ENCODE results near the gene WNT5B. TPM values are rescaled to one million over a fixed set of nuclear protein-coding genes. Genes with fewer than 3 reads are reported as not detected.

The WNT5B gene
- total RNA-seq, 1 donor from 2014 or later: 2.3 TPM

- Histone ChIP-seq H3K4me1 (peaks cover 7% of the 10 kb centered on the region), H3K4me3 (no peak overlapping the region), H3K27me3 (no peaks in the 10 kb centered on the region), H3K36me3 (no peaks in the 10 kb centered on the region), H3K9me3 (no peaks in the 10 kb centered on the region), H3K27ac (no peak overlapping the region)
- no peak for DNase-seq
- ATAC-seq: no peak
- intact Hi-C loops (cut with DNase I): no loop called here
- no peak for TF ChIP-seq CTCF (IDR thresholded peaks at IDR 0.05)
Measured at GRCh38 chr12:1622406-1622805, 6.6 kb upstream of the WNT5B start.

DNA sequence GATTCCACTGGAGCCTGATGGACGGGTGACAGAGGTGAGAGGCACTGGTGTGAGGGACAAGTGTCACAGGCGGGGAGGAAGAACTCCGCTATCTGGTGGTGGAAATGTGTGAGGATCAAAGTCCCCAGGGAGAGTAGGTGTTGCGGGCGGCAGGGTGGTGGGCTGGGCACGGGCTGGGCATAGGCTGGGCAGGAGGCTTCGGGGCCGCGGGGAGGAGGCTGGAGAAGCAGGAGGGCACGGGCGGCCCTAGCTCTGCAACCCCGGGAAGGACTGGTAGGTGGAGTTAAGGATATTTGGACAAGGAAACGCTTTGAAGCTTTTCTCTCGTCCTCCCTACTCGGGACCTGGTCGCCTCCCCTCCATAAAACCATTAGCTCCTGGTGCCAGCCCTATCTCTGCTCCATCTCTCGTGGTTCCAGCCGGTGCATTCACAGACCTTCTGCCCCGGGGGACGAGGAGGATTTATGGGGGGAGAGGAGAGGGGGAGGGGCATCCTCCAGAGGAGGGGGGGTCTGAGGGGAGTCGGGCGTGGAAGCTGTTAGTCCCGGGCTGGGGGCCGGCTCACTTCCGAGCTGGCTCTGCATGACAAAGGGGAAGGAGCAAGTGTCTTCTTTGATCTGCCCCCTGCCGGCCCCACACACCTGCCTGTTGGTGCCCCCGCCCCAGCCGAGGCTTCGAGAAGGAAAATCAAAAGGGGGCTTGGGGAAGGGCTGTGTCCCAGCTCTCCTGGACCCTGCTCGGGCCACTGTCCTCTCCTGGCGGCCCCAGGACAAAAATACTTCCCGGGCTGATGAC is 504 bp downstream of the WNT5B start:
- no peak for DNase-seq
- peak; percentile 2 for ATAC-seq
- H3K9me3 ChIP-seq: no peaks in the 10 kb centered on the region
- peak overlapping the region; percentile 51 for H3K4me3 ChIP-seq
- peaks cover 7% of the 10 kb centered on the region for H3K27me3 ChIP-seq
- H3K27ac ChIP-seq: no peak overlapping the region
- TF ChIP-seq CTCF (IDR thresholded peaks at IDR 0.05): no peak
- no peaks in the 10 kb centered on the region for H3K36me3 ChIP-seq
- intact Hi-C loops (cut with DNase I): loop anchor here (10.0 kb wide), 1 partner anchor 305 kb away; no protein-coding TSS in a partner anchor
- H3K4me1 ChIP-seq: peaks cover 20% of the 10 kb centered on the region

- DNase-seq (peak; percentile 73), ATAC-seq (peak; percentile 57)
- H3K4me1 ChIP-seq: peaks cover 18% of the 10 kb centered on the region
- peak overlapping the region; percentile 51 for H3K4me3 ChIP-seq
- no peaks in the 10 kb centered on the region for H3K36me3 ChIP-seq
- intact Hi-C loops (cut with DNase I): loop anchor here (10.0 kb wide), 1 partner anchor 305 kb away; no protein-coding TSS in a partner anchor
- peaks cover 7% of the 10 kb centered on the region for H3K27me3 ChIP-seq
- peak; percentile 5 for TF ChIP-seq CTCF (IDR thresholded peaks at IDR 0.05)
- no peaks in the 10 kb centered on the region for H3K9me3 ChIP-seq
- no peak overlapping the region for H3K27ac ChIP-seq
Measured at GRCh38 chr12:1630133-1630826, 1.2 kb downstream of the WNT5B start.

DNA sequence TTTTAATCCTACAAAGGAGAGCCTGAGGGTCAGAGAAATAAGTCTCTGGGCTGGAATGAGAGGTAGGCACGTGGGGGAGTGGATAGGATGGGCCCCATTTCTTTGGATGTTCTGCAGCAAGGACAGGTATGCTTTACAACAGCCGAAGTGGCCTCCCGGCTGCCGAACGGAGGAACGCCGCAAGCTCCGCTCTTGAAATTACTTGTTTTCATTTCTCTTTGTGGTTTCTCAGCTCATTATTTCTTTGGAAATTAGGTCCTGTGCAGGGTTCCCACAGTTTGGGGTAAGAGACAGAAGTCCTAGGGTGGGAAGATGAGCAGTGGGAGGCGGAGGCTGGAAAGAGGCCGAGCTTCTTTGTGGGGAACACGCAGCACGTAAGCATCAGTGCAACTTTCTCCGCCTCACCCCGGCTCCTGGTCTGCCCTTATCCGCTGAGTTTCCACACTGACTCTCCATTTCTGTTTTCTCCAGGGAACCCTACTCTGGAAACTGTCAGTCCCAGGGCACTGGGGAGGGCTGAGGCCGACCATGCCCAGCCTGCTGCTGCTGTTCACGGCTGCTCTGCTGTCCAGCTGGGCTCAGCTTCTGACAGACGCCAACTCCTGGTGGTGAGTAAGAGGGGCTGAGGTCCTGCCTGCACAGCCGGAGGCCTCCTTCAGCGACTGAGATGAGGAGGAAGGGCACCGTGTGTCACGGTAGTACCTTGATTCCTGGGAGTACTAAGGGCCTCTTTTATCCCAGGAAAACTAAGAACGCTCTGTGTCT is 2.0 kb downstream of the WNT5B start:
- TF ChIP-seq CTCF (IDR thresholded peaks at IDR 0.05): no peak
- H3K9me3 ChIP-seq: no peaks in the 10 kb centered on the region
- DNase-seq: no peak
- H3K27ac ChIP-seq: no peak overlapping the region
- H3K27me3 ChIP-seq: peaks cover 7% of the 10 kb centered on the region
- peak overlapping the region; percentile 51 for H3K4me3 ChIP-seq
- ATAC-seq: no peak
- intact Hi-C loops (cut with DNase I): loop anchor here (10.0 kb wide), 1 partner anchor 304 kb away; no protein-coding TSS in a partner anchor
- H3K4me1 ChIP-seq: peaks cover 13% of the 10 kb centered on the region
- H3K36me3 ChIP-seq: no peaks in the 10 kb centered on the region

DNA sequence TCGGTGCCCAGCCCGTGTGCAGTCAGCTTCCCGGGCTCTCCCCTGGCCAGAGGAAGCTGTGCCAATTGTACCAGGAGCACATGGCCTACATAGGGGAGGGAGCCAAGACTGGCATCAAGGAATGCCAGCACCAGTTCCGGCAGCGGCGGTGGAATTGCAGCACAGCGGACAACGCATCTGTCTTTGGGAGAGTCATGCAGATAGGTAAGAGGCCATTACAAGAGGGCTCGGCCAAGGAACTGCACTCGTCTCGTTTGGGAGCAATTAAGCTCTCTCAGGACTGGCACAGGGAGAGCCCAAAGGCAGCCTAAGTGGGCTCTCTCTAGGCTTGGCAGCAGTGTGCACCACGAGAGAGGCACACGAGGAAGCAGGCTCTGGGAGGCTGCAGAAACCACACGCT is 3.7 kb downstream of the WNT5B start:
- peaks cover 7% of the 10 kb centered on the region for H3K27me3 ChIP-seq
- no peak for TF ChIP-seq CTCF (IDR thresholded peaks at IDR 0.05)
- H3K36me3 ChIP-seq: no peaks in the 10 kb centered on the region
- DNase-seq (no peak), ATAC-seq (no peak)
- intact Hi-C loops (cut with DNase I): loop anchor here (10.0 kb wide), 1 partner anchor 302 kb away; no protein-coding TSS in a partner anchor
- H3K9me3 ChIP-seq: no peaks in the 10 kb centered on the region
- H3K4me3 ChIP-seq: no peak overlapping the region
- no peak overlapping the region for H3K27ac ChIP-seq
- peaks cover 13% of the 10 kb centered on the region for H3K4me1 ChIP-seq

All from upper lobe of right lung (tissue), 1 donor.